AG09319 (cell line): ENCODE data around the gene ATP5PB.

Experiments
- DNase-seq: peaks from one replicate; pipeline ENCODE4 v3.0.0-alpha.2; 2010; ENCODE audit warnings: low read depth; ENCODE audit errors: extremely low read depth
- TF ChIP-seq, protein P1 (sequence below): IDR thresholded peaks from 2 replicates; pipeline ENCODE4 v1.5.1; 2011; ENCODE audit warnings: low read depth, mild to moderate bottlenecking, inconsistent platforms, low read length, moderate library complexity

Gene ATP5PB

GRCh38 chr1:111446967-111447892 lies 2.0 kb upstream of the ATP5PB start:
- DNase-seq = no peak
- TF ChIP-seq, protein P1, sequence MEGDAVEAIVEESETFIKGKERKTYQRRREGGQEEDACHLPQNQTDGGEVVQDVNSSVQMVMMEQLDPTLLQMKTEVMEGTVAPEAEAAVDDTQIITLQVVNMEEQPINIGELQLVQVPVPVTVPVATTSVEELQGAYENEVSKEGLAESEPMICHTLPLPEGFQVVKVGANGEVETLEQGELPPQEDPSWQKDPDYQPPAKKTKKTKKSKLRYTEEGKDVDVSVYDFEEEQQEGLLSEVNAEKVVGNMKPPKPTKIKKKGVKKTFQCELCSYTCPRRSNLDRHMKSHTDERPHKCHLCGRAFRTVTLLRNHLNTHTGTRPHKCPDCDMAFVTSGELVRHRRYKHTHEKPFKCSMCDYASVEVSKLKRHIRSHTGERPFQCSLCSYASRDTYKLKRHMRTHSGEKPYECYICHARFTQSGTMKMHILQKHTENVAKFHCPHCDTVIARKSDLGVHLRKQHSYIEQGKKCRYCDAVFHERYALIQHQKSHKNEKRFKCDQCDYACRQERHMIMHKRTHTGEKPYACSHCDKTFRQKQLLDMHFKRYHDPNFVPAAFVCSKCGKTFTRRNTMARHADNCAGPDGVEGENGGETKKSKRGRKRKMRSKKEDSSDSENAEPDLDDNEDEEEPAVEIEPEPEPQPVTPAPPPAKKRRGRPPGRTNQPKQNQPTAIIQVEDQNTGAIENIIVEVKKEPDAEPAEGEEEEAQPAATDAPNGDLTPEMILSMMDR = no peak

DNA sequence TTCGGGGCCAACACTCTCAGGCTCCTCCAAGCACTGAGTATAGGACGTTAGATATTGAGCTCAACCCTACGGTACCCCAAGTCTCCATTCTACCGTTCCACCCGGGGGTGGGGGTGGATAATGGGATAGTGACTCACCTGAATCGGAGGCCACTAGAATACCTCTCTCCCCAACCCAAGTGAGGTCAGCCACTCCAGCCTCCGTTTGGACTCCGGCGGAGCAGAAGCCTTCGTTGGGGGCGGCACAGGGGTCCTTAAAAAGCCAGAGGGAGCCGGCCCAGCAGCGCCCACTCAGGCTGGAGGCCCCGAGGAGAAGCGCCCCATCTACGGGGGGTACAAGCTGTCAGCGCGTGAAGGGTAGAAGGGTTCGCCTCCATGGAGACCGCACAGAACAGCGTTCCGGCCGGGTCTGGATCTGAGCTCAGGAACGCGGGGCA lies 764 bp upstream of the ATP5PB start:
- DNase-seq = no peak
- TF ChIP-seq, protein P1 = no peak; the same call in 1 of the 2 replicates

- TF ChIP-seq, protein P1 = no peak
- DNase-seq = no peak
Measured at GRCh38 chr1:111449703-111450017, 396 bp downstream of the ATP5PB start.

DNA sequence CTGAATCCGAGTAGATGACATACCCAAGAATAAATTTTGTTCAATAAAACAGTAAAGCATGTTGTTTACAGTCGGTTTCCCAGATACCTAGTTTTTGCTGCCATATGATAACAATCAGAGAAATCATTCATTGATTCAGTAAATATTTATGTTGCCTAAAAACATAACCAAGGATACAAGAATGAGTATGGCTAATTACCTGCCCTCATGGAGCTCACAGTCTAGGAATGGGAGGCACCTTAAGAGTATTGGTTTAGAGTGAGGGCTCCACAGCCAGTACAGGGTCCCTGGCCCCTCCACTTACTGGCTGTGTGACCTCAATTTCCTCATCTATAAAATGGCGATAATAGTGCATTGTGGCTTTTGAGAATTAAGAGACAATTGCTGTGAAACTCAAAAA lies 921 bp downstream of the ATP5PB start:
- no peak for DNase-seq
- TF ChIP-seq, protein P1 = no peak

- no peak for DNase-seq
- TF ChIP-seq, protein P1 = no peak
Measured at GRCh38 chr1:111452581-111452980, 3.3 kb downstream of the ATP5PB start.

GRCh38 chr1:111453706-111454105 lies 4.4 kb downstream of the ATP5PB start:
- TF ChIP-seq, protein P1 = no peak

DNA sequence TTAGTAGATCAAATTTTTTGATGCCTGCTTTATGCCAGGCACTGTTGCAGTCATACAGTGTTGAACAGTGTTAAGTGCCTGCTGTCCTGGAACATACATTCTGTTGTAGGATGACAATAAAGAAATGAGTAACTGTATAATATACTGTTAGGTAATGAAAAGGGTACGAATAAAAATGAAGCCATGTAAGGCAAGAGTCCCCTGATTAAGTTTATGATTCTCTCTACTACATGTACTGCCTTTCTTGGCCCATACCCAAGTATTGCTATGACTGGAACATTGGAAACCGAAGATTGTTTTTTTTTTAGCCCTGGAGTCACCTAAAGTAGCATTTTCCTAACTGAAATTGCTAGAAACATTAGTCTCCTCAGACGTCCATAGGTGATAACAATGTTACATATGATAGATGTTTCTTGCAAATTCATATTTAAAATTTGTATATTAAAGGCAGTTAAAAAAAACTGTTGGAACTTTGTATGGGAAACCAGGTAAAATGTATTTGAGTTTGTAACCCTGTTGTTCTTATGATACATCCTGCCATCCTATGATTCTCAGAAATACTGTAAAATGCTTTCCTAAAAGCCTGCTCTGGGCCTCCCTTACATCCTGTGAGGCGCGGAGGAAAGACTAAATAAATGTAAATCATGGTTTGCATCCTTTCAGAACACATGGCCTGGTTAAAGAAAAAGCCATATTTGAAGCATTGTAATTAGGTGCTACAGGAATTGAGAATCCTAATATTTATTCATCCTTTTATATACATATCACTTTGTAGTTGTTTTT lies 5.8 kb downstream of the ATP5PB start:
- TF ChIP-seq, protein P1 = no peak
- DNase-seq = no peak

More at GRCh38 chr1:111453706-111454105, 4.4 kb downstream of the ATP5PB start:
- no peak for DNase-seq
